ENCODE data around the gene NOVA2.

Gene NOVA2, protein sequence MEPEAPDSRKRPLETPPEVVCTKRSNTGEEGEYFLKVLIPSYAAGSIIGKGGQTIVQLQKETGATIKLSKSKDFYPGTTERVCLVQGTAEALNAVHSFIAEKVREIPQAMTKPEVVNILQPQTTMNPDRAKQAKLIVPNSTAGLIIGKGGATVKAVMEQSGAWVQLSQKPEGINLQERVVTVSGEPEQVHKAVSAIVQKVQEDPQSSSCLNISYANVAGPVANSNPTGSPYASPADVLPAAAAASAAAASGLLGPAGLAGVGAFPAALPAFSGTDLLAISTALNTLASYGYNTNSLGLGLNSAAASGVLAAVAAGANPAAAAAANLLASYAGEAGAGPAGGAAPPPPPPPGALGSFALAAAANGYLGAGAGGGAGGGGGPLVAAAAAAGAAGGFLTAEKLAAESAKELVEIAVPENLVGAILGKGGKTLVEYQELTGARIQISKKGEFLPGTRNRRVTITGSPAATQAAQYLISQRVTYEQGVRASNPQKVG

DNA sequence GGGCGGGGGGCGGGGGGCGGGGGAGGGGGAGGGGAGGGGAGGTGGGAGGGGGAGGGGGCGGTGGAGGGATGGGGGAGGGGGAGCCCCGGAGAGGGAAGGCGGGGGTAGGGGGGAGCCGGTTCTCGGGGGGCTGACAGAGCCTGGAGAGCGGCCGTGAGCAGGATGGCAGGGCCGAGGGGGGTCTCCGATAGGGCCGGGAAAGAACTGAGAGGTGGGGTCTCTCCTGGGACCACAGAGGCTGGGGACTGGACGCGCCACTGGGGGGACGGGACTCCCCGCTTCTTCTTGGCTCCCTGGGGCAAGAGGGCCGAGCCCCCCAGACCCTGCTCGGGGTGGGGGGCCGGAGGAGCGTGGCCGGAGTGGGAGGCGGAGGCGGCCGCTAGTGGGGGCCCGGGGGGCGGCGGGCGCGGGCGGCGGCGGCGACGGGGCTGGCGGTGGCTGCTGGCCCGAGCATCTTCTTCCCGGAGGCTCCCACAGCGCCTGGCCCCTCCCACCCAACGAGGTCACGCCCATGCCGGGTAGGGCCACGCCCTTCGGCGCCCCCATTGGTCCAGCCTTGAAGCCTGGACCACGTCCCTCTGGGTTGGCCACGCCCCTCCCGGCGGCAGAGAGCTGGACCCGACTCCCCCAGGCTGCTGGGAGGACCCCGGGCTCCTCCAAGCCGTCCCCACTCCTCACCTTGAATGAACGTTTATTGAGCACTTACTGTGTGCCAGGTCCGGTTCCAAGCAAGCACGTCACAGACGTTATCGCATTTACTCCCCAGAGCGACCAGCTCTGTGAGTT lies at the start of gene NOVA2:
Gene NOVA2, minus strand, starts transcription at position 313 of the 786 bp plus-strand sequence. CDS start 514 bp downstream, outside the sequence.
- no peak within 1 kb of the TSS for H3K27ac ChIP-seq (ENCODE audit: low read depth in 2 of 2, low read length in 2 of 2)

DNA sequence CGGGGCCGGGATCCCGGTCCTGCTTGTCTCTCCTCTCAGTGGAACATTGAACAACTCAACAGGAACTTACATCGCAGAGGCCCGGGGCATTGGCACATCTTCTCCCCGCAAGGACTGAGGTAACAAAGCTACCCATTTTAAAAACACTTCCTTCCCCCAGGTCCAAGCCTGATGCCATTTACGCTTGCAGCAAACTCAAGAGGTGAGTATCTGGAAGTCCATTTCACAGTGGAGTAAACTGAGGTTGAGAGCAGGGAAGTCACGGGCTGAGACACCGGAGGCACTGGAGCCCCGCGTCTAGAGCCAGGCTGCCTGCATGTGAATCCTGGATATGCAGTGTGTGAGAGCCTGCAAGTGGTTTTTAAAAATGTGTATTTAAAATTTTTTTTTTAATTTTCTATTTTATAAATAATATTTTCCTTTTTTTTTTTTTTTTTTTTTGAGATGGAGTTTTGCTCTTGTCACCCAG lies 49.7 kb upstream of the NOVA2 start:
- no peak overlapping the region for H3K27ac ChIP-seq (ENCODE audit: low read depth in 2 of 2, low read length in 2 of 2)
- peaks cover 4 to 15% of the 10 kb centered on the region in 2 donors for H3K27me3 ChIP-seq (ENCODE audit: control insufficient read depth in 2 of 2, insufficient read depth in 2 of 2, low read length in 2 of 2)
- no peaks in the 10 kb centered on the region for H3K9me3 ChIP-seq (ENCODE audit: control insufficient read depth in 2 of 2, low read length in 2 of 2)
- H3K4me1 ChIP-seq (ENCODE audit: control insufficient read depth in 2 of 2, insufficient read depth in 2 of 2, low read length in 2 of 2), result peaks cover 0 to 2% of the 10 kb centered on the region in 2 donors
- no peak overlapping the region for H3K9ac ChIP-seq (ENCODE audit: low read depth in 1 of 2, low read length in 2 of 2)
- no peak overlapping the region for H3K4me3 ChIP-seq (ENCODE audit: low read length in 2 of 2)
- no peaks in the 10 kb centered on the region for H3K36me3 ChIP-seq (ENCODE audit: control insufficient read depth in 2 of 2, insufficient read depth in 2 of 2, low read length in 2 of 2)

More for the DNA sequence above, at the start of gene NOVA2:
- Histone ChIP-seq H3K4me1 (ENCODE audit: control insufficient read depth in 2 of 2, insufficient read depth in 2 of 2, low read length in 2 of 2) (peaks cover 0 to 2% of the 10 kb centered on the region in 2 donors), H3K27me3 (ENCODE audit: control insufficient read depth in 2 of 2, insufficient read depth in 2 of 2, low read length in 2 of 2) (peaks cover 33 to 57% of the 10 kb centered on the region in 2 donors), H3K36me3 (ENCODE audit: control insufficient read depth in 2 of 2, insufficient read depth in 2 of 2, low read length in 2 of 2) (no peaks in the 10 kb centered on the region), H3K9ac (ENCODE audit: low read depth in 1 of 2, low read length in 2 of 2) (no peak within 1 kb of the TSS), H3K4me3 (ENCODE audit: low read length in 2 of 2) (no peak within 1 kb of the TSS), H3K9me3 (ENCODE audit: control insufficient read depth in 2 of 2, low read length in 2 of 2) (peaks cover 0 to 3% of the 10 kb centered on the region in 2 donors)

DNA sequence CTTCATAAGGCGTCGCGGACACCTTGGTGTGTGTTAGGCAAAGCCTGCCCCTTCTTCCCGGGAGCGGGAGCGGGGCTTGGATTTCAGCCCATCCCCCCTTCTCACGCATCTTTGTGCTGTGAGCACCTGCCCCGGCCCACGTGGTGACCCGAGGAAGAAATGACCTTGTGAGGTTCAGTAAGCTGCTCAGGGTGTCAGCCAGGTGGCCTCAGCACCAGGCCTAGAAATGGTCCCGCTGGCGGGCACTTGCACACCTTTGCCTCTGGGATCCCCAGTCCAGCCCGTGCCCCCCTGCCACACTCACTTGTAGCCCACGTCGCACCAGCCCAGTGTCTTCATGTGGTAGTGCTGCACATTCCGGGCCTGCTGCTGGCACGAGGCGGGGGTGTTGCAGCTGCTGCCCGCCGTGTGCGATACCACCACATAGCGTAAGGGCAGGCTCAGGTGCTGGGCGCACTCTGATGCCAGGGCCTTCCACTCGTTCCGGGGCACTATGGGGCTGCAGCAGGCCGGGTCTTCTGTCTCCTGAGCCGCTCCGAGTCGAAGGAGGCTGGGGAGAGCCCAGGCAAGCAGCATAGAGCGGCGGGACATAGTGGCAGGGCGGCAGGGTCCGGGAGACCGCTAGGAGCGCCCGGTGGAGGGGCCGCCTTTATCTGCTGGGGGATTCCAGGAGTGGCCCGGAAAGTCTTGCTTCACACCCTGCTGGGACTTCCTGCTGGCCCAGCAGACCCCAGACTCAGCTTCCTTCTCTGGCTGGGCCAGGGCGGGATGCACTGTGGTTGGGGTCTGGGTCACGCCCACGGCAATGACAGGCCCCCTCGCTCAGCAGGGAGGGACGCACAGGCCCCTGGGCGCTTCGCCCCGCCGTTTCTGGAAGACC lies 49.0 kb upstream of the NOVA2 start, which contains the start of gene PGLYRP1:
Gene PGLYRP1, minus strand, starts transcription at position 623 of the 880 bp plus-strand sequence. Its CDS starts 32 bp downstream, at position 591.
- Histone ChIP-seq H3K27me3 (ENCODE audit: control insufficient read depth in 2 of 2, insufficient read depth in 2 of 2, low read length in 2 of 2) (peaks cover 4 to 15% of the 10 kb centered on the region in 2 donors), H3K9ac (ENCODE audit: low read depth in 1 of 2, low read length in 2 of 2) (no peak within 1 kb of the TSS), H3K9me3 (ENCODE audit: control insufficient read depth in 2 of 2, low read length in 2 of 2) (no peaks in the 10 kb centered on the region), H3K27ac (ENCODE audit: low read depth in 2 of 2, low read length in 2 of 2) (no peak within 1 kb of the TSS), H3K4me1 (ENCODE audit: control insufficient read depth in 2 of 2, insufficient read depth in 2 of 2, low read length in 2 of 2) (peaks cover 0 to 2% of the 10 kb centered on the region in 2 donors), H3K4me3 (ENCODE audit: low read length in 2 of 2) (no peak within 1 kb of the TSS), H3K36me3 (ENCODE audit: control insufficient read depth in 2 of 2, insufficient read depth in 2 of 2, low read length in 2 of 2) (no peaks in the 10 kb centered on the region)

DNA sequence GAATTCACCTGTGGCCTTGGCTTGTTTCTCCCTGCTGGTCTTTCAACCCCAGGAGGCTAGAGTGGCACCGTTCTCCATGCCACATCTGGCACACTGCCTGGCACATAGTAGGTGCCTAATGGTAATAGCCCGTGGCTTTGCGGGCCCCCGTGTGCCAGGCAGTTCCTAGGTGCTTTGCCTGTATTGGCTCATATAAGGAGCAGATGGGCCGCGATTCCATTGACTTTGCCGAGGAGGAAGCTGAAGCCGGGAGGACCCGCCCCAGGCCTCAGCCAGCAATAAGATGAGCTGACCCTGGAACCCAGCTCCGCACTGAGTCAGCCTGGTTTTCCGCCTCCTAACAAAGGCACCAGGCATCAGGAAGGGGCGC lies 48.4 kb upstream of the NOVA2 start:
- Histone ChIP-seq H3K27me3 (ENCODE audit: control insufficient read depth in 2 of 2, insufficient read depth in 2 of 2, low read length in 2 of 2) (peaks cover 4 to 15% of the 10 kb centered on the region in 2 donors), H3K27ac (ENCODE audit: low read depth in 2 of 2, low read length in 2 of 2) (no peak overlapping the region), H3K9me3 (ENCODE audit: control insufficient read depth in 2 of 2, low read length in 2 of 2) (no peaks in the 10 kb centered on the region), H3K4me3 (ENCODE audit: low read length in 2 of 2) (no peak overlapping the region), H3K36me3 (ENCODE audit: control insufficient read depth in 2 of 2, insufficient read depth in 2 of 2, low read length in 2 of 2) (no peaks in the 10 kb centered on the region), H3K4me1 (ENCODE audit: control insufficient read depth in 2 of 2, insufficient read depth in 2 of 2, low read length in 2 of 2) (peaks cover 0 to 2% of the 10 kb centered on the region in 2 donors), H3K9ac (ENCODE audit: low read depth in 1 of 2, low read length in 2 of 2) (no peak overlapping the region)

DNA sequence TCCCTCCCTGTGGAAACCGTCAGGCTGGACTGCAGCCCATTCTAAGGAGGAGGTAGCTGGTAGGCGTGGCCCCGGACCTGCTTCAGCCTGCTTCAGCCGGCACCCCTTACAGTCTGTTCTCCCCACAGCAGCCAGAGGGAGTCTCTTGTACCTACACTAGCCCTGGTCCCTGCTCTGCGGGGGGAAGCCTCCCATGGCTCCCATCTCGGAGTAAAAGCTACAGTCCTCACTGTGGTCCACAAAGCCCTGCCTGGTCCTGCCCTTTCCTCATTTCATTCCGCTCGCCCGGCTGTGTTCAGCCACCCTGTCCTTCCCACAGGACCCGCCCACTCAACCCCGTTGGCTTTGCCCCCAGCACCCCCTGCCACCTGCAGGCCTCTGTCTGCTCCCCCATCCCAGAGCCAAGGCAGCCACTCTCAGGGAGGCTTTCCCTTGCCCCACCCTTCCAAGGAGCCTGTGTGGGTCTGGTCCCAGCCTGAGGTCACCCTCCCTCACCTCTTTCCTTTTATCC lies 47.9 kb upstream of the NOVA2 start:
- H3K27me3 ChIP-seq (ENCODE audit: control insufficient read depth in 2 of 2, insufficient read depth in 2 of 2, low read length in 2 of 2), result peaks cover 4 to 15% of the 10 kb centered on the region in 2 donors
- no peak overlapping the region for H3K9ac ChIP-seq (ENCODE audit: low read depth in 1 of 2, low read length in 2 of 2)
- H3K4me3 ChIP-seq (ENCODE audit: low read length in 2 of 2), result no peak overlapping the region
- no peaks in the 10 kb centered on the region for H3K9me3 ChIP-seq (ENCODE audit: control insufficient read depth in 2 of 2, low read length in 2 of 2)
- H3K27ac ChIP-seq (ENCODE audit: low read depth in 2 of 2, low read length in 2 of 2), result no peak overlapping the region
- H3K36me3 ChIP-seq (ENCODE audit: control insufficient read depth in 2 of 2, insufficient read depth in 2 of 2, low read length in 2 of 2), result no peaks in the 10 kb centered on the region
- H3K4me1 ChIP-seq (ENCODE audit: control insufficient read depth in 2 of 2, insufficient read depth in 2 of 2, low read length in 2 of 2), result peaks cover under 1 to 2% of the 10 kb centered on the region in 2 donors

DNA sequence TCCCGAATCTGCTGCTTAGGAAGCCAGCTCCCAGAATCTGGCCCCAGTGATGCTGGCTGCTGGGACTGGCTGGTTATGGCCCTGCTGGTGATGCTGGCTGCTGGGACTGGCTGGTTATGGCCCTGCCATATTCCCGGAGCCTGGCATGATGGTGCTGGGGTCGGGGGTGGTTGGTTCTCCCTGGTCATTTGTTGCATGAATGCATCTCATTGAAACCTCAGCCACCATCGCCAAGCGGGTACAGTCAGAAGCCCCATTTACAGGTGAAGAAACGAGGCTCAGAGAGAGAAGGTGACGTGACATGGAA lies 47.1 kb upstream of the NOVA2 start:
- Histone ChIP-seq H3K27ac (ENCODE audit: low read depth in 2 of 2, low read length in 2 of 2) (no peak overlapping the region), H3K36me3 (ENCODE audit: control insufficient read depth in 2 of 2, insufficient read depth in 2 of 2, low read length in 2 of 2) (no peaks in the 10 kb centered on the region), H3K27me3 (ENCODE audit: control insufficient read depth in 2 of 2, insufficient read depth in 2 of 2, low read length in 2 of 2) (peaks cover 4 to 15% of the 10 kb centered on the region in 2 donors), H3K9me3 (ENCODE audit: control insufficient read depth in 2 of 2, low read length in 2 of 2) (no peaks in the 10 kb centered on the region), H3K9ac (ENCODE audit: low read depth in 1 of 2, low read length in 2 of 2) (no peak overlapping the region), H3K4me1 (ENCODE audit: control insufficient read depth in 2 of 2, insufficient read depth in 2 of 2, low read length in 2 of 2) (peaks cover 8 to 11% of the 10 kb centered on the region in 2 donors), H3K4me3 (ENCODE audit: low read length in 2 of 2) (no peak overlapping the region)

DNA sequence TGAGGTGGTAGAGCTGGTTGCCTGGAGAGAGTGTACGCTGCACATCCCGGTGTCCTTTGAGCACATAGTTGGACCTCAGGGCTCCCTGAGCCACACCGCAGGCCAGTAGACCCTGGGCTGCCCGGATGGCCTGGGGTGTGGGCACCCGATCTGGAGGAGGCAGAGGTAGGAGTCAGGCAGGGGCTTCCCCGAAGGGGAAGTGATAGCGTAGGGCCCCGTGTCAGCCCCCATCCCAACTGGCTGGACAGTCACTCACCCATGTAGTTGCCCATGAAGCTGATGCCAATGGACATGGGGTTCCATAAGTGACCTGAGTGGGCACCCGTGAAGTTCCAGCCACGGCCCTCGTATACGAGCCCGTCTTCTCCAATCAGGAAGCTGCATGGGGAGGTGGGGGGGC lies 45.6 kb upstream of the NOVA2 start:
- no peak overlapping the region for H3K27ac ChIP-seq (ENCODE audit: low read depth in 2 of 2, low read length in 2 of 2)
- no peaks in the 10 kb centered on the region for H3K9me3 ChIP-seq (ENCODE audit: control insufficient read depth in 2 of 2, low read length in 2 of 2)

DNA sequence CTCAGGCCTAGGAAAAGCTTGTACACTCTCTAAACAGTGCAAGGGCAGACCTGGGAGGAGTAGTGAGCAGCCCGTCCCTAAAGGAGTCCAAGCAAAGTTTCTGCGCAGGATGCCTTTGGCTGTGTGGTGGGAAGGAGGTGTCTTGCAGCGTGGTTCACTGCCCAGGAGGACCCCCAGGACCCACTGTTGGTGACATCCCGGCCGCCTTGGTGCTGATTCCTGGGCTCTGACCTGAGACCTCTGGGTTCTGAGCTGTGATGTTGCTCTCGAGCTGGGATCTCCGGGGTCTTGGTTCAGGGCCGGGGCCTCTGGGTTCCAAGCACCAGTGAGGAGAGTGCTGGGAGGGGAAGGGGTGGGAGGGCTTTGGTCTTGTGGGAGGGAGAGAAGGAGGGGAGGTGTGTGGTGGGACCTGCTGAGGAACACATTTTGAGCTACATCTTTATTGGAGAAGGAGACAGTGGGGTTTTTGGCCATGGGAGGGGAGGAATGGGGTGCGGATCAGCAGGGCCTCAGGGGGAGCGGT lies 45.1 kb upstream of the NOVA2 start:
- Histone ChIP-seq H3K4me1 (ENCODE audit: control insufficient read depth in 2 of 2, insufficient read depth in 2 of 2, low read length in 2 of 2) (peaks cover 14 to 22% of the 10 kb centered on the region in 2 donors), H3K9ac (ENCODE audit: low read depth in 1 of 2, low read length in 2 of 2) (no peak overlapping the region), H3K27me3 (ENCODE audit: control insufficient read depth in 2 of 2, insufficient read depth in 2 of 2, low read length in 2 of 2) (peaks cover 10 to 18% of the 10 kb centered on the region in 2 donors), H3K27ac (ENCODE audit: low read depth in 2 of 2, low read length in 2 of 2) (no peak overlapping the region), H3K4me3 (ENCODE audit: low read length in 2 of 2) (no peak overlapping the region), H3K9me3 (ENCODE audit: control insufficient read depth in 2 of 2, low read length in 2 of 2) (no peaks in the 10 kb centered on the region), H3K36me3 (ENCODE audit: control insufficient read depth in 2 of 2, insufficient read depth in 2 of 2, low read length in 2 of 2) (no peaks in the 10 kb centered on the region)

More for the DNA sequence above, 45.6 kb upstream of the NOVA2 start:
- H3K27me3 ChIP-seq (ENCODE audit: control insufficient read depth in 2 of 2, insufficient read depth in 2 of 2, low read length in 2 of 2), result peaks cover 10 to 20% of the 10 kb centered on the region in 2 donors
- H3K9ac ChIP-seq (ENCODE audit: low read depth in 1 of 2, low read length in 2 of 2), result no peak overlapping the region
- H3K4me1 ChIP-seq (ENCODE audit: control insufficient read depth in 2 of 2, insufficient read depth in 2 of 2, low read length in 2 of 2), result peaks cover 14 to 22% of the 10 kb centered on the region in 2 donors
- H3K4me3 ChIP-seq (ENCODE audit: low read length in 2 of 2), result no peak overlapping the region
- no peaks in the 10 kb centered on the region for H3K36me3 ChIP-seq (ENCODE audit: control insufficient read depth in 2 of 2, insufficient read depth in 2 of 2, low read length in 2 of 2)

All from mucosa of rectum (tissue), 2 donors.